HG02870 (cell line): ENCODE results near the gene YARS1.

Source experiments
- ATAC-seq: cut with Tn5 transposase; IDR thresholded peaks from one replicate; pipeline ENCODE4 v1.9.1; 2021; ENCODE audit warnings: mild to moderate bottlenecking, moderate library complexity; ENCODE audit not compliant: unreplicated experiment

YARS1 gene

GRCh38 chr1:32782086-32782485 is 35.1 kb downstream of the YARS1 start:
- no peak for ATAC-seq

- no peak for ATAC-seq
Measured at GRCh38 chr1:32780628-32781234, 36.4 kb downstream of the YARS1 start.

GRCh38 chr1:32780005-32780404 is 37.2 kb downstream of the YARS1 start:
- ATAC-seq = no peak

- no peak for ATAC-seq
Measured at GRCh38 chr1:32779242-32779641, 37.9 kb downstream of the YARS1 start.

- no peak for ATAC-seq
Measured at GRCh38 chr1:32775640-32776337, 41.4 kb downstream of the YARS1 start.

- no peak for ATAC-seq
Measured at GRCh38 chr1:32774950-32775634, 42.1 kb downstream of the YARS1 start.

- no peak for ATAC-seq
Measured at GRCh38 chr1:32774464-32774808, 42.7 kb downstream of the YARS1 start.

GRCh38 chr1:32773764-32774463 is 43.2 kb downstream of the YARS1 start:
- ATAC-seq = no peak

- ATAC-seq = no peak
Measured at GRCh38 chr1:32773018-32773763, 44.0 kb downstream of the YARS1 start.

GRCh38 chr1:32772281-32773017 is 44.7 kb downstream of the YARS1 start:
- ATAC-seq = no peak

GRCh38 chr1:32771561-32772280 is 45.4 kb downstream of the YARS1 start:
- no peak for ATAC-seq

GRCh38 chr1:32770741-32771548 is 46.2 kb downstream of the YARS1 start:
- ATAC-seq = no peak

- no peak for ATAC-seq
Measured at GRCh38 chr1:32770221-32770731, 46.9 kb downstream of the YARS1 start.

- ATAC-seq = no peak
Measured at GRCh38 chr1:32769524-32770220, 47.5 kb downstream of the YARS1 start.

GRCh38 chr1:32768110-32768850 is 48.9 kb downstream of the YARS1 start:
- ATAC-seq = no peak

- ATAC-seq = no peak
Measured at GRCh38 chr1:32767641-32768040, 49.5 kb downstream of the YARS1 start.

- ATAC-seq = no peak
Measured at GRCh38 chr1:32767156-32767555, 50.0 kb downstream of the YARS1 start.
